GM19043 (cell line): ENCODE data around the gene CIAO1.

Experiments used
- ATAC-seq: cut with Tn5 transposase; IDR thresholded peaks from one replicate; pipeline ENCODE4 v1.9.1; 2021; ENCODE audit warnings: low read depth; ENCODE audit not compliant: unreplicated experiment

CIAO1 gene

GRCh38 chr2:96320728-96321622 lies 55.0 kb downstream of the CIAO1 start:
- ATAC-seq = no peak
